GF-D8 (cell line): ENCODE data around the gene KAT2B.

Source experiments
- DNase-seq: peaks from one replicate; lab custom pipeline; 2025; lab: John Stamatoyannopoulos, UW

Gene KAT2B

GRCh38 chr3:20066850-20067617 lies 26.8 kb downstream of the KAT2B start:
- no peak for DNase-seq

GRCh38 chr3:20068512-20069177 lies 28.4 kb downstream of the KAT2B start:
- DNase-seq = no peak

DNA sequence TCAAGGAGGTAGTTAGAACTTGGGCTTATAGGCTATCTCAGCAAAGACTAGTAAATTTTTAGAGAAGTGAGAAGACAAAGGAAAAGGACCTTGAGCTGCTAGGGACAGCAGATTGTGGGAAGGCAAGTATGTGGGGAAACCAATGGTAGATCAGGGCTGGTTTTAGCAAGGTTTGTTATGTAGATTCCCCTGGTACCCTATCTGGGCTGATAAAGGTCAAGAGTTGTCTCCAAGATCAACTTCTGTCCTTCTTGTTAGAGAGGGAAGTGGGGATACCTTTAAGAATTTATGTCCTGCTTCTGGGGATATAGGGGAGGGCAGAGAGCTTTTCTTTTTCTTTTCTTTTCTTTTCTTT lies 28.9 kb downstream of the KAT2B start:
- no peak for DNase-seq

- no peak for DNase-seq
Measured at GRCh38 chr3:20071175-20071574, 30.9 kb downstream of the KAT2B start.

- DNase-seq = no peak
Measured at GRCh38 chr3:20072422-20072821, 32.2 kb downstream of the KAT2B start.

- no peak for DNase-seq
Measured at GRCh38 chr3:20073068-20073467, 32.8 kb downstream of the KAT2B start.

DNA sequence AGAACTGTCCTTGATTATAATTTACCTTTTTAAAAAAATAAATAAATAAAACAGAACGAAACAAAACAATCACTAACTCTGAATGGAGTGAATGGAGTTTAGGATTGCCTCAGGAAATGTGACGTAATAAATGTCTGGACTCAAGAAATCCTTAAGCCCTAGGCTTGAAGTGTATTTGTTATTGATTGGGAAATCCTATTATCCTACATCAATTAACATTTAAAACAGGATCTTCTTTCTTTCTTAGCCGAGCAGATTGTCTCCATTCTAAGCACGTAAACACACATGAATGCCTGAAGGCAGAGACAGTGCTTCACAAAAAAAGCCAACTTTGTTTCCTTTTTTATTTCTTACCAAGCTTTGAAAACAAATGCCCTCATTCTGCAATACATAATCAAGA lies 33.4 kb downstream of the KAT2B start:
- no peak for DNase-seq

DNA sequence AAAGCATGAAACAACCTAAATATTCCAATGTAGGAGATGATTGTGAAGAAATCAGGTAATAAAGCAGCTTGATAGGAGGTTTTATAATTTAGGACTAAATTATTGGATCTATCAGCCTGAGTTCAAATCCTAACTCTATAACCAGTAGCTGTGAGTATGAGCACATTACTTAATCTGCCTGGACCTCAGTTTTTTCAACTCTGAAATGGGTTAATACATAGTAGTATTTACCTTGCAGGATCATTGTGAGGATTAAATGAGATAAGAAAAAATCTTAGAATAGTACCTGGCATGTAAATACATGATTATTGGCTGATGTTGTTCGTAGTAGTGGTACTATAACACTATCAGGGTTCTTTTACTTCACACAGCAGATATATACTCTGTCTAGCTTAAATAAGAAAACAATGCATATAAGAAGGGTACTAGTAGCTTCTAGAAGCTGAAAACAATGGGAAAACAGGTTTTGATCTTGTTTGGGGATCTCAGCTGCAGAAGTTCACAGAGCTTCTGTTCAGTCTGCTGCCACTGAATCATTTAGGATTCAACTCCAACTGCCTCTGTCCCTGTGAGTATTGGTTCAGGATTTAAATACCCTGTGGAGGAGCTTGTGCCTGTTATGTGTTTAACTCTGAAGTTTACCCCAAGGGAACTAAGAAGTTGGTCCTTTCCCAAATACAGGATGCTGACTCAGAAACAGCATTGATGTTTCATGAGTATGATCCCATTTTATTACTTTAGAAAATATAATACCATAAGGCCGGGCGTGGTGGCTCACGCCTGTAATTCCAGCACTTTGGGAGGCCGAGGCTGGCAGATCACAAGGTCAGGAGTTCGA lies 34.2 kb downstream of the KAT2B start:
- DNase-seq = no peak

DNA sequence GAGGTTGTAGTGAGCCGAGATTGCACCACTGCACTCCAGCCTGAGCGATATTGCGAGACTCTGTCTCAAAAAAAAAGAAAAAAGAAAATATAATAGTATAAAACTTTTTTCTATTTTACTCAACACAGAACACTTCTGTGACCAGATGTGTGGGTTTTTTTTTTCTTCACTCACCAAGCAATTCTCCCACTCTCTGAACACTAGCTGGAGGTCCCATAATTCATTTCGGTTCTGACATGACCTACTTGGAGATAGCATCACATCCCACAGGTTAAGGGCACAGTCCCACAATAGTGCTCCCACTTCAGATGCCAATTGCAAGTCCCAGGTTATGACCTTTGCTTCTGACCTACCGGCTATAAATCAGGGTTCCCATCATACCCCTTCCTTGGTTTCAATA lies 35.0 kb downstream of the KAT2B start:
- DNase-seq = no peak

DNA sequence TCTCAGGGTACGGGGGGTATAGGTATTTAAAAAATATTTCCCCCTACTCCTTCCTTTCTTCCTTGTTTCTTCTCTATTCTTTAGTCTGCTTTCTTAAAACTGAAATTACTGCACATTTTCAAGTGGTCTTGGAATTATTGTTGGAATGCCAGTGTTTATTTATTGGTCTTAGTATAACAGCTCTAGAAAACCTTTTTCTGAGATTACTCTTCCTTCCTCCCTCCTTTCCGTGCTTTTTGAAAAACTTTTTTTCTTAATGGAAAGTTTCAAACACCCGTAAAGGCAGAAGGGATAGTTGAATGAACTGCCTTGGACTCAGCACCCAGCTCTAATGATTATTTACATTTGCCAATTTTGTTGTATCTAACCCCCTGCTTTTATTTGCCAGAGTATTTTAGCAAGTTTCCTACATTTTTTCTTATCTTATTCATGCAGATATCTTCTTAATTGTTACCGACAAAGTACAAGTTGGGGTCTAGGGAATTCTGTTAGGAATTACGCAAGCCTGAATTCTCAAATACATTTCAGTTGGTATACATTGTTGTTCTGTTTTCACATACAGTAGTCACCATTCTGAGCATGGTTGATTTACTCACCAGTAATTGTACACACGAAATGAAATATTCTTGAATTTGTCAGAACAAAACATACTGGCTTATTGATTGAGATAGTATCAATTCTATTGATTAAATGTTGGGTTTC lies 36.2 kb downstream of the KAT2B start:
- no peak for DNase-seq

DNA sequence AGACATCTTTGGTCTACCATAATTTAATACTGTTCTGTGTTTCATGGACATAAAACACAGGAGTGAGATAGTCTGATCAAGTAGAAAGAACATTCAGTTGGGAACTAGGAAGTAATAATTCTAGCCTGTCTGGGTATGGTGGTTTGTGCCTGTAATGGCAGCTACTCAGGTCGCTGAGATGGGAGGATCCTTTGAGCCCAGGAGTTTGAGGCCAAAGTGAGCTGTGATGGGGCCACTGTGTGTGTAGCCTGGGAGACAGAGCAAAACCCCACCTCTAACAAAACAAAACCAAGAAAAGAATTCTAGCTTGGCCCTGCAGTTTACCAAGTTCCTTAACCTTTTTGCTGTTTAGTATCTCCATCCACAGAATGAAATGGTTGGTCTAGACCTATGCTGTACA lies 36.8 kb downstream of the KAT2B start:
- no peak for DNase-seq

GRCh38 chr3:20078194-20078714 lies 38.0 kb downstream of the KAT2B start:
- no peak for DNase-seq

GRCh38 chr3:20079621-20080020 lies 39.4 kb downstream of the KAT2B start:
- DNase-seq = no peak

DNA sequence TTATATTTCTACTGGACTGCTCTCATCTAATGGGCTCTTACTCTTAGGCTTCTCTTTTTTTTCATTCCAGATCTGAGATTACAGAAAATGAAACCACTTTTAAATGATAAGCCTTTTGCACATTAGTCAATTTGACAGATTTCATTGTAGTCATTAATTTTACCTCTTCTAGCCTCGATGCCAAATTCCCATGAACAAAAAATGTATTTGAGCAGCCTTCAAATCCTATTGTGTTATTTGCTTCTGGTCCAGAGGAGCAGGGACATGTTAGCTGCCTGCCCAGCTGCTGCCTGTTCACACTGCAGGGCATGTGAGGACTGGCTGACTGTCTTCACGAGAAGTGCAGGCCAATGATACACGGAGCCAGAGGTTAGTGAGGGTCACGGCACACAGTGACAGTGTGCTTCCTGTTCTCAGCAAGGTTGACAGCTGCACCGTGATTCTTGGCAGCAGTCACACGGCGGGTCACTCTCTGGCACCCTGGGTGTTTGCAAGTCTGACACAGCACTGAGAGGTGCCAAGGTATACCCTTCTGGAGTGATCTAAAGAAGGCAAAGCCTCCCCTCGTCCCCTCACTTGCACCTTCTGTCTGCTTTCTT lies 40.8 kb downstream of the KAT2B start:
- DNase-seq = no peak

DNA sequence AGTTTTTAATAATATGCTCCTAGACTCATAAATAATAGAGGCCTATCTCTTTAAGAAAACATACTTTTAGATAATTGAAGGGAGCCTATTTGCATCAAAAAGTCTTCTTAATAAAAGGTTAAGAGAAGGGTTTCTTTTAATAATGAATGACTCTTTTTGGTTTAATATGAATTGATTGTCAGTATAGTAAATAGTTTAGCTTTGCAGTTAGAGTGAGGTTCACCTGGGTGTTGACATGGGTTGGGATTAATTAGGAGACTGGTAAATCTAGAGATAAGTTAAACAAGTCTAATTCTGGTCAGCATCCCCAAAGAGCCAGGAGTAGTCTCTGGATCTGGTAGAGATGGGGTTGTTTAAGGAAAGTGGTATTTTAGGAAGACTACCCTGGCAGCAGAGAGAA lies 43.0 kb downstream of the KAT2B start:
- DNase-seq = no peak

- no peak for DNase-seq
Measured at GRCh38 chr3:20083953-20084352, 43.7 kb downstream of the KAT2B start.

DNA sequence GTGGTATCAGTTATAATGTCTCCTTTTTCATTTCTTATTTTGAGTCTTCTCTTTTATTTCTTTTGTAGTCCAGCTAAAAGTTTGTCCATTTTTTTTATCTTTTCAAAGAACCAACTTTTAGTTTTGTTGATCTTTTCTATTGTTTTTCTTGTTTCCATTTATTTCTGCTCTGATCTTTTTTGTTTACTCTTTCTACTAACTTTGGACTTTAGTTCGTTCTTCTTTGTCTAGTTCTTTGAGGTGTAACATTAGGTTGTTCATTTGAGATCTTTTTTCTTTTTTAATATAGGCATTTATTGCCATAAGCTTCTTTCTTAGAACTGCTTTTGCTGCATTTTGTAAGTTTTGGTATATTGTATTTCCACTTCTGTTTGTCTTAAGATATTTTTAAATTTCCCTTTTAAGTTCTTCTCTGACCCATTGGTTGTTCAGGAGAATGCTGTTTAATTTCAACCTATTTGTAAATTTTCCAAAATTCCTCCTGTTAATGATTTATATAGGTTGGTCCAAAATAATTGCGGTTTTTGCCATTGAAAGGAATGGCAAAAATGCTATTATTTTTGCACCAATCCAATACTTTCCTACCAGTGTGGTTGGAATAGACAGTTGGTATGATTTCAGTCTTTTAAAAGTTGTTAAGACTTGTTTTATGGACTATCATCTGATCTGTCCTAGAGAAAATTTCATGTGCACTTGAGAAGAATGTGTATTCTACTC lies 51.2 kb downstream of the KAT2B start:
- no peak for DNase-seq

DNA sequence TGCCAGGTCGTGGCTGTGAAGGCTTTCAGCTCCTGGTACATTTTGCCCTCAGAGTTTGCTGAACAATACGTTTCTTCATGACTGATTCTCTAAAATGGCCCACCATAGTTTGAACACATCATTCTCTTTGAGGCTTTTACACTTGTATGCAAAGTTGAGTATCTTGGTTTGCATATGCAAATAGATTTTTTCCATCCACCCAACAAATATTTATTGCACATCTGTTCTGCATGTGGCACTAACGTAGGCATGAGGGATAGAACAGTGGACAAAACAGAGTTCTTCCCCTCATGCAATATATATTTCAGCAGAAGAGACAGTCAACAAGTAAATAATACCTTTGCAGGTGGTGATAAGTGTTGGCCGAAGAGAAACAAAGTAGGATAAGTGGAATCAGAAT lies 55.2 kb downstream of the KAT2B start:
- no peak for DNase-seq

- DNase-seq = no peak
Measured at GRCh38 chr3:20096135-20096685, 56.0 kb downstream of the KAT2B start.

GRCh38 chr3:20097015-20097414 lies 56.8 kb downstream of the KAT2B start:
- no peak for DNase-seq

DNA sequence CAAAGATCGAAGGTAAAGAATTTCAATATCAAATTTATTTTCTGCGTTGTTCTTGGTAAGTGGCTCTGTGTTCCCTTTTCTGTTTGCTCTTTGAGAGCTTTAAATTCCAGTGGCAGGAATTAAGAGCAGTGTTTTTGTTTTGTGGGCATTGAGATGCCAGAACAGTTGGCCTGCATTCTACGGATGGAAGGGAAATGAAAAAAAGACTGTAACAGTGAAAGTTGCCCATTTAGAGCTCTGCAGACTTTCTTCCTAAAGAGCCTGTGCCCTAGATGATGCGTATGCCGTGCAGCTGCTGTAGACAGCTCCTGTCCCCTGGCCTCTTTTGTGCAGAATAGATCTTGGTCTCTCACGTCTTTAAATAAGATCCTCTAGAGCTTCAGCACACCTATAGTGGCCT lies 58.8 kb downstream of the KAT2B start:
- no peak for DNase-seq
